ENCODE data around the gene NEU4. TPM values are rescaled to one million over a fixed set of nuclear protein-coding genes. Genes with fewer than 3 reads are reported as not detected.
"Not testable (repeated sequence)": the region's sequence is repeated elsewhere in the genome, so short reads cannot be mapped to it uniquely, and the experiment has no call there.

The NEU4 gene
- total RNA-seq, 1 experiment from 2014 or later = 0.70 TPM

- TF ChIP-seq CTCF (conservative IDR thresholded peaks at IDR 0.05) = no peak
- no peak overlapping the region for H3K56ac ChIP-seq (ENCODE audit: insufficient read length, low read depth, low read length)
- no peak overlapping the region for H3K4me2 ChIP-seq (ENCODE audit: insufficient read depth, insufficient read length, low read length)
- no peak overlapping the region for H3K23ac ChIP-seq (ENCODE audit: insufficient read length, low read depth, low read length)
- no peaks in the 10 kb centered on the region for H3K9me3 ChIP-seq (ENCODE audit: control insufficient read depth, low read depth, low read length)
- no peaks in the 10 kb centered on the region for H4K20me1 ChIP-seq (ENCODE audit: control insufficient read depth, insufficient read depth, insufficient read length)
- H3K79me1 ChIP-seq (ENCODE audit: insufficient read depth, low read depth, low read length, poor library complexity, severe bottlenecking) = no peaks in the 10 kb centered on the region
- H2BK5ac ChIP-seq (ENCODE audit: insufficient read length, low read length) = no peak overlapping the region
- no peak overlapping the region for H3K4ac ChIP-seq (ENCODE audit: low read depth, low read length)
- Mint-ChIP-seq H3K36me3 (ENCODE audit: insufficient read depth in 1 of 3, low read depth in 3 of 3) (no peaks in the 10 kb centered on the region; a peak in 1 of 7 replicates), H3K27ac (peak overlapping the region in 1 of 3 experiments; percentile 13; a peak in 1 of 7 replicates), H3K27me3 (ENCODE audit: low read depth) (no peaks in the 10 kb centered on the region; the same call in 1 of the 2 replicates), H3K4me1 (peaks cover 9 to 18% of the 10 kb centered on the region in 2 experiments), H3K9me3 (no peaks in the 10 kb centered on the region; a peak in 2 of 5 replicates), H3K4me3 (0 out of 5 replicates have a peak overlapping the region, but pooled peaks of 1 of the 2 experiments have one; percentile 26)
- no peak overlapping the region; the same call in 1 of the 2 replicates for H3K14ac ChIP-seq (ENCODE audit: insufficient read depth, low read length)
- H3K27ac ChIP-seq (ENCODE audit: insufficient read length, low read depth, low read length) = no peak overlapping the region
- H2BK15ac ChIP-seq (ENCODE audit: low read depth, low read length) = no peak overlapping the region
- no peaks in the 10 kb centered on the region for H3K23me2 ChIP-seq (ENCODE audit: insufficient read length, low read depth, low read length, poor library complexity, severe bottlenecking)
- WGBS (ENCODE audit: extremely low coverage, insufficient read length, low lambda C conversion rate) = no CpG with 5 or more reads among the region's 16 CpGs
- H3K18ac ChIP-seq (ENCODE audit: insufficient read length, low read depth, low read length) = no peak overlapping the region
- H4K91ac ChIP-seq (ENCODE audit: insufficient read length, low read depth, low read length) = no peak overlapping the region
- peak; percentile 37 for DNase-seq
- no peak overlapping the region for H4K8ac ChIP-seq (replicated peaks; ENCODE audit: insufficient read length, low read depth, low read length)
- no peak overlapping the region for H4K5ac ChIP-seq (ENCODE audit: insufficient read length, low read depth, low read length)
- H2BK20ac ChIP-seq (ENCODE audit: low read depth, low read length, poor library complexity, severe bottlenecking) = no peak overlapping the region
- H3K4me1 ChIP-seq (ENCODE audit: insufficient read depth, low read length) = no peaks in the 10 kb centered on the region
- no peak overlapping the region for H3K9ac ChIP-seq (ENCODE audit: extremely low read depth, insufficient read length, low read length)
- no peak overlapping the region for H3T11ph ChIP-seq (ENCODE audit: low read length)
- no peak overlapping the region for H2BK120ac ChIP-seq (ENCODE audit: low read depth, low read length, poor library complexity, severe bottlenecking)
- no peak overlapping the region for H2AFZ ChIP-seq (ENCODE audit: low read length)
- H3K27me3 ChIP-seq (ENCODE audit: insufficient read depth, low read length) = no peaks in the 10 kb centered on the region
- H2AK5ac ChIP-seq (ENCODE audit: insufficient read length, low read length) = no peak overlapping the region
- H3K79me2 ChIP-seq (ENCODE audit: insufficient read depth, low read length) = no peaks in the 10 kb centered on the region
- H2BK12ac ChIP-seq (ENCODE audit: insufficient read length, low read depth, low read length) = no peak overlapping the region
Observed at GRCh38 chr2:241817126-241817820, 8.3 kb downstream of the NEU4 start.

GRCh38 chr2:241817821-241818215 is 8.8 kb downstream of the NEU4 start:
- H4K91ac ChIP-seq (ENCODE audit: insufficient read length, low read depth, low read length); H4K5ac ChIP-seq (ENCODE audit: insufficient read length, low read depth, low read length); H3K27me3 Mint-ChIP-seq (ENCODE audit: low read depth); H3K18ac ChIP-seq (ENCODE audit: insufficient read length, low read depth, low read length); H3K27me3 ChIP-seq (ENCODE audit: insufficient read depth, low read length); H2BK20ac ChIP-seq (ENCODE audit: low read depth, low read length, poor library complexity, severe bottlenecking); H3K56ac ChIP-seq (ENCODE audit: insufficient read length, low read depth, low read length); H4K20me1 ChIP-seq (ENCODE audit: control insufficient read depth, insufficient read depth, insufficient read length); H2BK120ac ChIP-seq (ENCODE audit: low read depth, low read length, poor library complexity, severe bottlenecking); H3K27ac ChIP-seq (ENCODE audit: insufficient read length, low read depth, low read length); H3K9me3 ChIP-seq (ENCODE audit: control insufficient read depth, low read depth, low read length); H2AK5ac ChIP-seq (ENCODE audit: insufficient read length, low read length); H3K14ac ChIP-seq (ENCODE audit: insufficient read depth, low read length); H3K4me2 ChIP-seq (ENCODE audit: insufficient read depth, insufficient read length, low read length); H3K79me2 ChIP-seq (ENCODE audit: insufficient read depth, low read length); H2BK12ac ChIP-seq (ENCODE audit: insufficient read length, low read depth, low read length); H3K23ac ChIP-seq (ENCODE audit: insufficient read length, low read depth, low read length); H2BK5ac ChIP-seq (ENCODE audit: insufficient read length, low read length); H3K9me3 Mint-ChIP-seq; H3K9ac ChIP-seq (ENCODE audit: extremely low read depth, insufficient read length, low read length); H3K79me1 ChIP-seq (ENCODE audit: insufficient read depth, low read depth, low read length, poor library complexity, severe bottlenecking); H4K8ac ChIP-seq (replicated peaks; ENCODE audit: insufficient read length, low read depth, low read length); H3K4ac ChIP-seq (ENCODE audit: low read depth, low read length); H3K4me1 ChIP-seq (ENCODE audit: insufficient read depth, low read length); H3K36me3 Mint-ChIP-seq (ENCODE audit: insufficient read depth in 1 of 3, low read depth in 3 of 3); H2BK15ac ChIP-seq (ENCODE audit: low read depth, low read length); H3T11ph ChIP-seq (ENCODE audit: low read length); H3K23me2 ChIP-seq (ENCODE audit: insufficient read length, low read depth, low read length, poor library complexity, severe bottlenecking); H2AFZ ChIP-seq (ENCODE audit: low read length); DNase-seq: not testable (repeated sequence)
- Mint-ChIP-seq H3K4me3 (0 out of 5 replicates have a peak overlapping the region, but pooled peaks of 1 of the 2 experiments have one; percentile 26), H3K4me1 (peaks cover 9 to 23% of the 10 kb centered on the region in 2 experiments), H3K27ac (peak overlapping the region in 1 of 3 experiments; percentile 13; a peak in 1 of 7 replicates)
- WGBS (ENCODE audit: extremely low coverage, insufficient read length, low lambda C conversion rate) = no CpG with 5 or more reads among the region's 10 CpGs
